SIG-M5 (cell line): ENCODE results near the gene KLC3.
"Not testable (repeated sequence)": the region's sequence is repeated elsewhere in the genome, so short reads cannot be mapped to it uniquely, and the experiment has no call there.

Source experiments
- DNase-seq: peaks from one replicate; lab custom pipeline; 2025; lab: John Stamatoyannopoulos, UW

KLC3 gene

GRCh38 chr19:45315304-45315703, 25.2 kb upstream of the KLC3 start:
- no peak for DNase-seq

DNA sequence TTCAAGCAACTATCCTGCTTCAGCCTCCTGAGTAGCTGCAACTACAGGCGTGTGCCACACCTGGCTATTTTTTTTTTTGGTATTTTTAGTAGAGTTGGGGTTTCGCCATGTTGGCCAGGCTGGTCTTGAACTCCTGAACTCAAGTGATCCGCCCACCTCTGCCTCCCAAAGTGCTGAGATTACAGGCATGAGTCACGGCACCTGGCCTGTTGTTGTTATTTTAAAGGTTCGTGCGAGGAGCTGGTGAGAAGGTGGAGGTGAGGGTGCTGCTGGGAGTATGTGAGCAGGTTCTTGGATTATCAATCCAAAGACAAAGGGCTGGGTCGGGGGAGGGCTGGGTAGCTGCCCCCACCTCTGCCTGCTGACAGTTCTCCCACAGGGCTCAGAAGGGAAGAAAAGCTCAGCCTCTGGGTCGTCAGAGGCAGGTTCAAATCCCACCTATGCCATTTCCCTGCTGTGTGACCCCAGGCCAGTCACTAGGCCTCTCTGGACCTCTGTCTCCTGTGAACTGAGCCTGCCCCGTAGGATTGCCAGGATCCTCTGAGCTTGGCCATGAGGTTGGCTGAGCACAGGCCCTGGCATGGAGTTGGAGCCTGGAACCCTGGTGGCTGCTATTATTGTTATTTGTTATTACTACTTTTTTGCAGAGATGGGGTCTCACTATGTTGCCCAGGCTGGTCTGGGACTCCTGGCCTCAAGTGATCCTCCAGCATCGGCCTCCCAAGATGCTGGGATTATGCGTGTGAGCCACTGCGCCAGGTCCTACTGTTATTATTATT, 19.4 kb upstream of the KLC3 start:
- no peak for DNase-seq

- no peak for DNase-seq
Observed at GRCh38 chr19:45321848-45322247, 18.7 kb upstream of the KLC3 start.

GRCh38 chr19:45322311-45322710, 18.2 kb upstream of the KLC3 start:
- no peak for DNase-seq

DNA sequence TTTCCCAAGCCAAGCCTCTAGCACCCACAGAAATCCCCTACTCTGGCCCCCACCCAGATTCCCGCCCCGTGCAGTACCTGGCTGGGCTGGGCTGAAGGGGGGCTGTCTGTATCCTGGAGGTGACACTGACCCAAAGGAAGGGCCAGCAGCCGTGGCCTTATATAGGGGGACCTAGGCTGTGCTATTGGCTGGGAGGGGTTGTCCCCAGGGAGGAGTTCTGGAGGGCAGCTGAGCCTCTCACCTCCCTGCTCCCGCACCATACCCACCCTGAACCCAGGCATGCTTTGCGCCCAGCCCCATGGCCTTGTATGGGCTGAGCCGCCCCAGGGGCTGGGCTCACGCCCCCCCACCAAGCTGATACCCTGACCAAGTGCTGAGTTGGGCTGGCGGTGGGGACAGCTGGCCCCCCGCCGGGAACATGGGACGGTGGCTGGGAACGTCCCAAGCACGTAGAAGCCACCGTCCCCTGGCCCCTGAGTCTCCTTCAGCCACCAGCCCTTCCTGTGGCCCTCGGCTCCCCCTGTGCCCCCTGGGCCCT, 17.7 kb upstream of the KLC3 start, which contains the start of gene CKM:
Gene CKM, minus strand, starts transcription at position 132 of the 538 bp plus-strand sequence. CDS start 3,162 bp downstream, outside the sequence.
- no peak for DNase-seq

GRCh38 chr19:45323671-45324081, 16.9 kb upstream of the KLC3 start:
- DNase-seq: no peak

DNA sequence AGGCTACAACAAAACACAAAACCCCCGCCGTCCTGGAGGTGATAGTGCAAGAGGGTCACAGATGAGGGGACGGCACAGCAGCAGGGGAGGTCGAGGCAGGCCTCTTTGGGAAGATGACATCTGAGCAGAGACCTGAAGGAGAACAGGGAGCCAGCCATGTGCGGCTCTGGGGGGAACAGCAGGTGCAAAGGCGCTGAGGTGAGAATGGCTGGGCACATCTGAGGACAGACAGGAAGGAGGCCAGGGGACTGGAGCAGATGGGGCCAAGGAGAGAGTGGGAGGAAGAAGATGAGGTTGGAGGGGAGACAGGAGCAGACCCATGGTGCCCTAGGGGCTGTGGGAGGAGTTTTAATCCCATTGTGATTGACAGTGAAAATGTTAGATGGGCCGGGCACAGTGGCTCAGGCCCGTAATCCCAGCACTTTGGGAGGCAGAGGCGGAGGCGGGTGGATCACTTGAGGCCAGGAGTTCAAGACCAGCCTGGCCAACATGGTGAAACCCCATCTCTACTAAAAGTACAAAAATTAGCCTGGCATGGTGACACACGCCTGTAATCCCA, 16.1 kb upstream of the KLC3 start:
- DNase-seq: no peak

GRCh38 chr19:45327404-45328143, 13.0 kb upstream of the KLC3 start:
- no peak for DNase-seq

DNA sequence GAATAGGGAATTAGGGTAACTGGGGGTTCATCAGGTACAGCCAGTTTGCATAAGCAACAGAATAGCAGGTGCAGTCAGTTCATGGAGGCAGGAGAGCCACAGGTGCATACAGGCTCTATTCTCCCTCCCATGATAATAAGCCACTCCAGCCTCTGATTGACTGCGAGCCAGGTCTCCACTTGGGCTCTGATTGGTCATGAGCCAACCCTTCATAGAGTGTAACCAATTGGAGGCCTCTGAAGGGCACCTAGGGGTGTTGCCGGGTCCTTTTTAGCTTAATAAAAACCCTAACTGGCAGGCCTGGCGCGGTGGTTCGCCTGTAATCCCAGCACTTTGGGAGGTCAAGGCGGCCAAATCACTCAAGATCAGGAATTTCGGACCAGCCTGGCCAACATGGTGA, 9.1 kb upstream of the KLC3 start:
- no peak for DNase-seq

DNA sequence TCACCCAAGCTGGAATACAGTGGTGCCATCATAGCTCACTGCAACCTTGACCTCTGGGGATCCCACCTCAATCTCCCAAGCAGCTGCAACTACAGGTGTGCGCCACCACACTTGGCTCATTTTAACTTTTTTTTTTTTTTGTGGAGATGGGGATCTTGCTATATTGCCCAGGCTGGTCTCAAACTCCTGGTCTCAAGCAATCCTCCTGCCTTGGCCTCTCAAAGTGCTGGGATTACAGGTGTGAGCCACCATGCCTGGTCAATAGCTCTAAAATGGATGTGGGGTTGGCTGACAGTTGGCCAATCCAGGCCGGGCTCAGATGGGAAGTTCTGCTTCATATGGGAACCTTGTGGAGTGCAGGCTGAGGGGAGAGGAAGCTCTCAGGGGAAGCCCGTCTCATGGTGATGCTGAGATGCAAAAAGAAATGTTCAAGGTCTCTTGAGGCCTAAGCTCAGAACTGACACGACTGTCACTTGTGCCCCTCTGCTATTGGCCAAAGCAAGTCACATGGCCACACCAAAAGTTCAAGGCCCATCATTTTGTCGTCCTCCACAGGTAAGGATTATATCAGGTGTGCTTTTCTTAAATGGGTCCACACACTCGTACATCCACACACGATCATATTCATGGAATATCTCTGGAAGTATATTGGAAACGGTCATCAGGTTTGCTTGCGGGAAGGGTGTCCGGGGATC, 6.8 kb upstream of the KLC3 start:
- DNase-seq: no peak

GRCh38 chr19:45334881-45335280, 5.7 kb upstream of the KLC3 start:
- DNase-seq: not testable (repeated sequence)

DNA sequence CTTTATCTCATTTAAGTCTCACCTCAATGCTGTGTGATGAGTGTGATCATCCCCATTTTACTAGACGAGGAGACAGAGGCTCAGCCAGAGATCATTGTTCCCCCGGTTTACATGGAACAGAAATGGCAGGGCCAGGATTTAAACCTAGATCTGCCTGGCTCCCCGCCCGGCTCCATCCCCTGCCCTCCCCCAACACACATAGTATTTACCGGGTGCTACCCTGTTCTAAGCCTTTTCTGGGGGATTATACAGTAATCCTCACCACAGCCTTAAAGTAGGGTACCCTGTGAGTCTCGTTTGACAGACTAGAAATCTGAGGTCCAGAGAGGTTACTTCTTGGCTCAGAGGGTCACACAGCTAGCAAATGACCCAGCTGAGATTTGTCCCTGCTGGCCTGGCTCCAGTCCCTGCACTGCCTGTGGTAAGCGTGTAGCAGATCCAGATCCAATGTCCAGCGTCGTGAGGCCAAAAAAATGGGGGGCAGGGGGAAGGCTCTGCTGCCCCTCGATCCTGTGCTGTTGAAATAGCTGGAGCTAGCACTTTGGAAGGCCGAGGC, 3.8 kb upstream of the KLC3 start:
- no peak for DNase-seq

- DNase-seq: no peak
Observed at GRCh38 chr19:45339629-45340028, 921 bp upstream of the KLC3 start.

GRCh38 chr19:45340899-45341453, 426 bp downstream of the KLC3 start:
- DNase-seq: no peak

GRCh38 chr19:45342911-45343310, 2.4 kb downstream of the KLC3 start:
- no peak for DNase-seq

GRCh38 chr19:45344621-45345505, 4.3 kb downstream of the KLC3 start:
- DNase-seq: no peak

DNA sequence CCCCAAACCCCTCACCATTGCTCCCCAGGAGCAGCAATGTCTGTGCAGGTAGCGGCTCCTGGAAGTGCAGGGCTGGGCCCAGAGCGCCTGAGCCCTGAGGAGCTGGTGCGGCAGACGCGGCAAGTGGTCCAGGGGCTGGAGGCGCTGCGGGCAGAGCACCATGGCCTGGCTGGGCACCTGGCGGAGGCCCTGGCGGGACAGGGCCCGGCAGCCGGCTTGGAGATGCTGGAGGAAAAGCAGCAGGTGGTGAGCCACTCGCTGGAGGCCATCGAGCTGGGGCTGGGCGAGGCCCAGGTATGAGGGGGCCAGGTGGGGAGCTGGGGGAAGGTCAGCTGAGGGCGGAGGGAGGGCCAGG, 4.9 kb downstream of the KLC3 start:
- DNase-seq: no peak

GRCh38 chr19:45346449-45346848, 5.9 kb downstream of the KLC3 start:
- no peak for DNase-seq

GRCh38 chr19:45347570-45348366, 7.2 kb downstream of the KLC3 start:
- DNase-seq: no peak
